HG03432 (cell line): ENCODE results near the gene WDR91.

Source experiments
- ATAC-seq: cut with Tn5 transposase; IDR thresholded peaks from one replicate; pipeline ENCODE4 v1.9.1; 2021; ENCODE audit warnings: mild to moderate bottlenecking, moderate library complexity; ENCODE audit not compliant: unreplicated experiment

The WDR91 gene

DNA sequence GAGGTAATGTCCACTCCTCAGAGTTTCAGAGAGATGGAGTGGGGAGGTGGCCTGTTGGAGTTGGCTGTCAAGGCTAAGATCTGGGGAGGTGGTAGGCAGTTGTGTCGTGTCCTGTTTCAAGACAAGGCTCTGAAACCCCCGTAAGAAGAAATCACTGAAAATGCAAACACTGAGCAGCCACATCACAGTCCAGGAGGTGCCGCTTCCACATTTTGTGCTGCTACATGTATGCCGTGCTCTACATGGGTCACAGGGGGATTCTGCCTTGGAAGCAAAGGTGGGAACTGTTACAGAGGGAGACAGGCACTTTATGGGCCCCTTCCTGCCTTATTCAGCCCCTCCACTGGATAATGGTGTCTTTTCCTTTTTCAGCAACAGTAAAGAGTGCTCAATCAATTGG, 11.9 kb downstream of the WDR91 start:
- no peak for ATAC-seq

DNA sequence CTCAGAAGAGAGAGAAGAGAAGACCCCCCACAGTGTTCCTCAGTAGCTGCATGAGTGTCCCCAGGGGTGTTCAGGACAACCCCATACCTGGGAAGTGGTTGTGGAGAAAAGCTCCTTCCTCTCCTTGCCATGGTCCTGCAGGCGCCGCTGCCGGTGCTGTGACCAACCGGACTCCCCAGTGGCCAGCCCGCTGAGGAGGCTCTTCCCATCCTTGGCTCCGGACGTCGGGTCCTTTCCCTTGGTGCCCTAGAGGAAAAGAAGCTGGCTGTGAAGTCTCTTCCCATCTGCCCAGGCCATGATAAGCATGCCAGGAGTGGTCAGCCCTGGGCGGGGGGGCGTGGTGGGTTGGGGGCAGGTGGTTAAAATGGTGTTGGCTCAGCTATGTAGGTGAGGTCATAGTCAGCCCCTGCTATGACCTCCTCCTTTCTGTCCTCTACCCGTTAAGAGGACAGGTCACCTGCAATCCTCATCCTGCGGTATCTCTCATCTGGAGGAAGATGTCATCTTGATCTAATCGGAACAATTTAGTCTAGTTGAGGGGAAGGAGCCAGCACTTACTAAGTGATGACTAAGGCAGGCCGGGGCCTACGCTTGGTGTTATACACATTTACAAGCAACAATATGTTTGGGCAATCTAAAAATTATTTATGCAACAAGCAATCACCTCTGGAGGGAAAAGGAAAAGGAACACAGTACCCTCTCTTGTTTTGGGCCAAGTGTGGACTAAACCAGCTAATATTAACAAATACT, 13.2 kb downstream of the WDR91 start:
- ATAC-seq: no peak

DNA sequence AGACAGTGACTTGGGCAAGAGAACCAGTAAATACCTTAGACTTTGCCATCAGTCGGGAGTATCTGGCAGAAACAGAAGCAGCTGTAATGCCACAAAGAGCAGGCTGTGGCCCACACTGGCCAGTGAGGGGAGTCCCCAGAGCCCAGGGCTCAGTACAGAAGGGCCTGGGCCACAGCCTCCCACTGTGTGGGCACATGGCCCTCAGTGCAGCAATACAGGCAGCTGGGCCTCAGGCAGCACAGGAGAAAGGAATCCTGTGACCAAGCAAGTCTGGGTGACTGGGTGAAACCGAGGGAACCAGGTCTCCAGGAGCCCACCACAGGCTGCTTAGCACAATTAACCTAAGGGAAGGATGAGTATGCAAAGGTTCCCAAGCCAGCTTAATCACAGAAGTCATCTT, 14.0 kb downstream of the WDR91 start:
- no peak for ATAC-seq

DNA sequence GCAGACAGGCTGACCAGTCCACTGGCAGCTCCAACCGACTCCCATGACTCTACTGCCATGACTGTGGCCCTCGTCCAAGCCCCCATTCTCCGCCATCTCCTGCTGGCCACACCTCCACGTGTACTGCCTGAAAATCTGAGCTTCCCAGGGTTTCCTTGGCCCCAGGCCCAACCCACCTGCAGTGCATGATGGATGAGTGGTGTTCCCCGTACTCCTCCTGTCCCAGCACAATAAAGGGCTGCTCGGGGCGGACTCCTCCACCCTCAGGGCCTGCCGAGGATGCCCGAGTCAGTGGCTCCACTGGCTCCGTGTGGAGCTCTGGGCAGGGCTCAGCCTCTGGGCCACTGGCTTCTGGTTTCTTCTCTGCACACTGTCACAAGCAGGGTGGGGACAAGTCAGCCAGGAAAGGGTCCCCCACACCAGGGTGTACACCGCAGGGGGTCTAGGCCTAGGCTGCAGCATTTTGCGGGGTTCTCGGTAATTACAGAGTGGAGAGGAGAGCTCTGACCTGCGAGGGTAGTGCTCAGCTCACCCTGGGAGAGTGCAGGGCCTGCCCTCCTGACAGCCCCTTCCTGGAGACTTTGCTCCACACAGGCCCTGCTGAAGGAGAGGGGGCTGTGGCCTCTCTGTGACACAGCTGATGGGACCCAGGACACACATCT, 15.2 kb downstream of the WDR91 start:
- no peak for ATAC-seq

DNA sequence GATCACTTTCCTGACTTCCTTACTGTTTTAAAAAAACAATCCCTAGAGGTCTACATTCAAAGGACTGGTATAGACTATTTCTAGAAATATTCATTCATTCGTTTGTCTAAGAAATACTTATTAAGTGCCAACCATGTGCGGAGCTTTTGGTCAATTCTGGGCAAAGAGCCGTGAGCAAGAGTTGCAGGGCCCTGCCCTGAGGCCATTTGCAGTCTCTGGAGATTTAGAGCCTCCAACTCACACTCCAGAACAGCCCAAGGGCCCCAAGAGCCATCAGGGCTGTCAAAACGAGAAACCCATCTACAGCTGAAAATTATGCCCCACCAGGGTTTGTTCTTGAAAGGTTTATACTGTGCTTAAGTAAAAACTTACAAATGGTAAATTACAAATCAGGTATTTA, 16.2 kb downstream of the WDR91 start:
- ATAC-seq: no peak

DNA sequence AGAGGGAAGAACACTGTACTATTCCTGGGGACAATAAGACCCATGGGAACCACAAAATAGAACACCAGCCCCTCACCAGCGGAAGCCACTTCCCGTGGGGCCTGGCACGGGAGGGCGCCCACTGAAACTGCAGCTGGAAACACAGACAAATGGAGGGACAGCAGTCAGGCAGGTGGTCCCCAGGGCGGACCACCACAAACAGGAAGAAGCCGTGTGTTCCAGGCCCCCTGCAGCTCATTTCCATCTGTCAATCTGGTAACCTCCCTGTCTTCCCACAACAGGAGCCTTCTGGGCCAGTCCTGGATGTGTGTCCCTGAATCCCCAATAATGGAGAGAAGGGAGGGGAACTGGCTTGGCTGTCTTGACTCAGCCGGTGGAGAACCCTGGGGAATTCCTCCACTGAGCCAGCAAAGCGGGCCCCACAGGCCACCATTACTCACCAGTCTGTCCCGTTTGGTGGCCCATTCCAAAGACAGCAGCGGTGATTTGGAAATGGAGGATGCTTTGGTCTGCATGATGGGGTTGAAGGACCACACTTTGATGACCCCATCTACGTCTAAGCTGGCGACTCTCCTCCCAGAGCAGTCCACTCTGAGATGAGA, 16.7 kb downstream of the WDR91 start:
- ATAC-seq: no peak

DNA sequence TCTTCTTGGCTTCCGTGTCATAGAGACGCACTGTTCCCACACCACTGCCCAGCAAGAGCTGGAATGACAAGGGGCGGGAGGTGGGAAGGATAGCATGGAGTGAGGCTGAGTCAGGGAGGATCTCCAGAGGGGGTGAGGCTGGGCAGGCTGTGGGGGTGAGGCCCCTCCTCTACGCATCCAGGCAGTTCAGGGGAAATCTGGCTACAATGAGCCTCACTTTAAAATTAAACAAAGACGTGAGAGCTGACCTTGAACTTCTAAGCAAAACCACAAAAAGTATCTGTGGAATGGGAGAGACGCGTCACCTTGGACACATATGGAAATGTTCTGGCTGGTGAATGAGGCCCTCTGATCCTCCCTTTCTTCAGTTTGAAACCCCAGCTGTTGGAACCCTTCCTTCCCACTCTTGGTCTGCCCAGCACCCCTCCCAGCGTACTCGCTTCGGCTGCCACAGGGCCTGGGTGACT, 17.7 kb downstream of the WDR91 start:
- no peak for ATAC-seq

DNA sequence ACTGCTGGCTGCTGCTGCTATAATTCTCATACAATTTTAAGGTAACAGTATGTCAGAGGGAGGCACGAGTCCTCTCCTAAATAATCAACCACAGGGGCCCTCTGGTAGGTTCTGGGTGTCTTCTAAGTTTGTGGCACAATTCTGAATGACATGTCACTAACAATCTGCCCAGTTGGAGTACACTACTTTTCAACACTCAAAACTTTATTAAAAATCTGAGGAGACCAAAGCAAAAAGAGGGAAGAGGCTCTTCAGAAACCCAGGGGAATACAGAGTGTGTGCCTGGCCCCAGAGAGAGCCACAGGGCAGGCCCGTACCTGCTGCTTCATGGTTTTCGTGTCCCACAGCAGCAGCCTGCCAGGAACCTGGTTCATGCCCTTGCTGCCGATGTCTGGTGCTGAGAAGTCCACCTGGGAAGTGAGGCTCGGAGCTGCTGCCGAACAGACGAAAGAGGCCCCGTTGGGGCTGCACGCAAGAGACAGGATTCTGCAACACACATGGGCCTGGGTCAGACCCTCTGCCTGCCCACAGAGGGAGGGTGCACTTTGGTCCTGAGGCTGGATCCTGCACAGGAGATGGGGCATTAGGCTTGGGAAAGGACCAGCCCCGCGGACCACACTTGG, 18.3 kb downstream of the WDR91 start:
- no peak for ATAC-seq

DNA sequence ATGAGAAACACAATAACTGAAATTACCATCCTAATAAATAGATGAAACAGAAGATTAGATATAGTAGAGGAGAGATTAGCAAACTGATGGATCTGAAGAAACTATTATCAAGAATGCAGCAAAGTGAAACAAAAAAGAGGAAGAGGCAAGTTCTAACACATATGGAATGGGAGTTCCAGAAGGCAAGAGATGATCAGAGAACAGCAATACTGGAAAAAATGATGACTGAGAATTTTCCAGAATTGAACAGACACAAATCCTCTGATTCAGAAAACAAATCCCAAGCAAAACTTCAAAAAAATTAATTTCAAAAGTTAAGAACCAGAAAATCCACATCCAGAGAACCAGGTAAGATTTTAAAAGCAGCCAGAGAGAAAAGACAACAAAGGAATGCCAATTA, 20.6 kb downstream of the WDR91 start:
- ATAC-seq: no peak

DNA sequence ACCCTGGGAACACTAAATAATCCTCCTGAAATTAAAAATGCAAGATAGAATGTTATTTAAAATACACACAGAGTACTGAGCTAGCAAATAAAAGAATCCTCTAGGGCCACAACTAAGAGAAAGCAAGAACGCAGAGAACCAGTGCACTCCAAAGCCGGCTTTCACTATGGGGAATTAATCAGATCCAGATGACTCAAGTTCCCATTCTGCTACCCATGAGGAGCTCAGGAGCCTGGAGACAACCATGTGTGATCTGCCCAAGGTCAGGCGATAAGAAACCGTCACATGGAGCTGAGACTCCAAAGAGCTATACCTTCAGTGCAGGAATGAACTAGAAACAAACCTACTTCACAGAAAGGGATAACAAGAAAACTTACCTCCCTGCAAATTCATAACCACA, 21.4 kb downstream of the WDR91 start:
- ATAC-seq: no peak

DNA sequence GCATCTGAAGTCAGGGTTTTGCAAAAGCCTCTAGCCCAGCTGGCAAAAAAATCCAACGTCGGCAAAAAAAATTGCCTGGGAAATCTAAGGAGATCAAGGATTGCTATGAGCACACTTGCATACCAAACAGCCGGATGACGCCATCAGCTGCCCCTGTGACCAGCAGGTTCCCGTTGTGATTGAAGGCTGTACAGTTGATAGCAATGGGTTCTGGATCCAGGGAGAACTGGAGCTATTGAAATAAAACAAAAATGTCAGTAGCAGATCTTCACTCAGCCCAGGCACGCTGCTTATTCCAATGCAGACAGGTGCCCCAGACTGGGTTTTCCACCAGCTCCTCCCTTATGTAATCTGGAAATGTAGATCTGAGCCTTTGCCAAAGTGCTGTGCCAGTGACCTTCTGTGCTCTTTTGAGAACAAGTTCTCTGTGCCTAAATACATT, 22.1 kb downstream of the WDR91 start:
- no peak for ATAC-seq

DNA sequence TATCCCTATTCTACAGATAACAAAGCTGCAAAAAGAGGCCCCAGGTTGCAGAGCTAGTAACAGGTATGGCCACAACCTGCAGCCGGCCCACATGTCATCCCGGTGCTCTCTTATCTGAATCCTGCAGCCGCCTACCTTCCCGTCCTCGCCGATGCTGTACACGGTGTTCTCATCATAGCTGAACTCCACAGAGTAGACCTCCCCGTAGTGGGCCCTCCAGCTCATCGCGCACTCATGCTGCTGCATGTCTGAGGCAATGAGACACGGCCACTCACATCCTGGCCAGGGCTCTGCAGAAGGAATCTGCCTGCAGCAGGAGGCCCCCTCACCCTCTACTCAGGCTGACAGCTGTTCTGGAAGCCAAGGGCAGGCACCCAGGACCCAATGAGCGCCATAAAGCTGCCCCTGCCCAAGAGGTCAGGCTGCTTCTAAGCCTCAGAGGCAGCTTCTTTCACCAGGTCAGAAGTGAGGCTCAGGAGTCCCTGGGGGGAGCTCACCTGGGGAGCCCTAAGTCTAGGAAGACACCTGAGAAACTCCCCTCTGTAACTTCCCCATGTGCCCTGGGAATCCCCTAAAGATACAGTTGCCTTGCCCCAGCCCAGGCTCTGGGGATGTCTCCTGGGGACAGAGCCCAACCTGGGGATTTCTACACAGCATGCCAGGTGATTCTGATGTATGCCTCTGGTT, 22.9 kb downstream of the WDR91 start:
- peak; percentile 54 for ATAC-seq

DNA sequence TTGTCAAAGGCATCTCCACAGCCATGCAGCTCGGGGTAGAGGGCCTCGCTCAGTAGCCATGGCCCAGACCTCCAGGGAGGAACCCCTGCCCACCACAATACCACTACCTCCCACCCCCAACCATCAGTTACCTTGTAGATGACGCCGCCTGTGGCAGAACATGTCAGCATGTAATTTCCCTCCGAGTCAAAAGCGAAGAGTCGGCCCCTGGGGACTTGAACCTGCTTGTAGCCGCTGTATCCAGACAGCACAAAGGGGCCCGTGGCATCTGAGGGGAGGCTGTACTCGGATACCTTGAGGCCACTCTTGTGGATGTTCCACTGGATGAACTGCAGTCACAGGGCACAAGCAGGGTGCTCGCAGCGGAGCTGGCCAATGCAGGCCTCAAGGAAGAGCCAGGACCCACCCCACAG, 24.5 kb downstream of the WDR91 start:
- ATAC-seq: no peak

DNA sequence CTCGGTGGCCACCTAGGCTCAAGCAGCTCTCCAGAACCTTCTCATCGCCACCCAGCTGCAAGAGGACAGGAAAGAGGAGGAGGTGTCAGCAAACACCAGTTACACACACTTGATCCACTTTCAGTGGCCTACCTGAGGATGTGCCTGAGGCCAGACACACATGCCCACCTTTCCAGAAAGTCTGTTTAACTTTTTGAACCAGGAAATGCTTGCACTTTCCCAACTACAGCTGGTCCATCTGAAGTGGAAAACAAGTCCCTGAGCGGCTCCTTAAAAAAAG, 25.1 kb downstream of the WDR91 start:
- no peak for ATAC-seq

DNA sequence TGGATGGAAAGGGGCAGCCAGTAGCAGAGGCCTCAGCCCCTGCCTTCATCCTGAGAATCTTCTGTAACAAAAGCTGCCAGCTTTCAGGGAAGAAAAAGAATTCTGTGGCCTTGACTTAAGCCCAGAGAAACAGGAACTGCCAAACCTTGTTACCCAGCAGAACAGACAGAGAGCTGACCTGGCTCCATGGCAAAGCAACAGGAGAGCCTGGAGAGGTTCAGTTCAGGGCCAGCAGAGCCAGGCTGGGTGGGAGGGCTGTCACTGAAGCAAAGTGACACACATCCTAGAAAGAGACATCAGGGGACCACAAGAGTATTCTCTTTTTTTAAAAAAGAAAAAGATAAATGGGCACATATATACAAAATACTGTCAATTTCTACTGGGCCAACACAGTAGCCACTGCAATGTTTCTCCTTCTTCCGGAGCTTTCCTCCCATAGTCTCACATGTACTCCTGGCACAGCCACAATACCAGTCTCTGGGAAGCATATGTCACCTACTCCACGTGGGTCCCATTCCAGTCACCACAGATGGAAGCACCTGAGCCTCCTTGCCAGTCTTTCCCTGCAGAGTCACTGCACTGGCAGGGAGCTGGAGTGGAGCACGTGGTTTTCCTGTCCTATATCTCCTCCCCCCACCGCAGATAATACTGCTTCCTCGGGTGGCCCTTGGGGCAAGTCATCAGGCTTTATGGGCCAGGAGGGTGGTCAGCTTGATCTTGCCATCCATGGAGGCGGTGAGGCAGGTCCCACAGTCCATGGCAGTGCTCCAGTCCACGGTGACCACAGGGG, 25.7 kb downstream of the WDR91 start:
- ATAC-seq: no peak

DNA sequence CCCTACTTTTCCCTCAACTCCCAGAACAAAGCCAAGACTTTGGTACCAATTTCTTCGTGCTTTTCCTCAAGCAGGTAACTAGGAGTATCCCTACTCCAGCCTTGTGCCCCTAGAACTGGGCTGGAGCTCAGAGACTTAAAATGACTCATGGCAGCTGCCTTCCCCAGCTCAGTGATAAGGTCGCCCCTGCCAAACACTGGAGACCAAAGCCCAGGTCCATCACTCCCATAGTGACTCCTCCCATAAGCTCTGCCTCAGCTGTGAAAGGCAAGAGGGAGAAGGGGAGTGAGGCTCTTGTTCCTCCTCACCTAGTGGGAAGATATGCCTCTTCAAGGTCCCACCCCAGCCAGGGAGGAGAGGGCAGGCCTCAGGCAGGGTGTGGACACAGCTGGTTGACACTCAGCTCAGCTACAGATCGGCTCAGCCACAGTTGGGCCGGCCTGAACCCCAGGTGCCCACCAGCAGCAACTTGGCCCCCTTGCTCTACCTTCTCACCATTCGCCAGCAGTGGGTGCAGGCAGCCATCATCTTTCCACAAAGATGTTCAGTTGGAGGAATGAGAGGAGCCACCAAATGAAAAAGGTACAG, 27.0 kb downstream of the WDR91 start:
- ATAC-seq: no peak

DNA sequence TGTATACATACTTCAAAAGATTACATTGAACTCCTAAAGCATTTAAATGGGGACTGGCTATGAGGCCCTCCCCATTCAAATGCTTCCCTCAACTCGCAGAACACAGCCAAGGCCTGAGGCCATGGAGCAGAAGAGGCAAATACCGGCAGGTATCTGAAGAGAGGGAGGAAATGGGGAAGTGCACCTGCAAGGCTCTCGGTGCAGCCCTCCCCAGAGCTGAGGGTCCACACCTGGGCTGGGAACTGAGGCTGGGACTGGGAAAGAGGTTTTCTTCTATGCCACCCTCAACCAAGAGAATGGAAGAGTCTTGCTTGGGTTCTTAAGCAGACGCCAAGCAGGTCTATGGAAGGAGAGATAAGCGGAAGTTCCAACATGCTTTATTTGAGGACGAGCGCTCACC, 27.8 kb downstream of the WDR91 start:
- ATAC-seq: no peak

DNA sequence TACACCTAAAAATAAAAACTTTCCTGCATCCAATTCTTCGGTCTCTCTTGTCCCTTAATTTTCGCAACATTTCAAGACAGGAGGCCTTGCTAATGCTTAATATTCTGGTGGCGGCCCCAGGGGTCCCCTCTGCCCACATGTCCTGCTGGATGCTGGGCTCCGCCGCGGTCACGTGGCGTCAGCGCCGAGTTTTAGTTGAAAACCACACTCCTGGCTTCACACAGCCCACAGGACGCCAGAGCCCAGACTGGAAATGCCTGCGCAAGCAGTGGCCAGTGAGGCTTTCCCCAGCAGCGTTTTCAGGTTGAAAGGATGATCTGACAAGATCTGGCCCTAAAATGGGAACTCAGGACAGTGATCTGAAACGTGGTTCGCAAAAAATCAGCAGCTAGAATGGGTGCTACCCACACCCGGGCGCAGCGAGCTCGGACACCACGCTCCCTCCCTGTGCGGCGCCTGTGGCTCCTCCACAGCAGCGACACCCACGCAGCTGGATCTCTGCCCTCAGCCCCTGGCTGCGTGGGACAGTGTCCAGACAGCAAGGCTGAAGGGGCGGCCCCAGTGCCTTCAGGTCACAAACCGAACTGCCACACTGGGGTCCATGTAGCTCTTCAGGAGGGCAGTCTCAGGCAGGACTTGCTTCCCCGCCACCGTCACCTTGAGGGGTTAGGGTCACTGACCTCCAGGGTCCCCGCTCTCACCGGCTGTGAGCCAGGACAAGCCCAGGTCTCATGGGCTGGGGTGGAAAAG, 29.2 kb downstream of the WDR91 start:
- ATAC-seq: no peak

DNA sequence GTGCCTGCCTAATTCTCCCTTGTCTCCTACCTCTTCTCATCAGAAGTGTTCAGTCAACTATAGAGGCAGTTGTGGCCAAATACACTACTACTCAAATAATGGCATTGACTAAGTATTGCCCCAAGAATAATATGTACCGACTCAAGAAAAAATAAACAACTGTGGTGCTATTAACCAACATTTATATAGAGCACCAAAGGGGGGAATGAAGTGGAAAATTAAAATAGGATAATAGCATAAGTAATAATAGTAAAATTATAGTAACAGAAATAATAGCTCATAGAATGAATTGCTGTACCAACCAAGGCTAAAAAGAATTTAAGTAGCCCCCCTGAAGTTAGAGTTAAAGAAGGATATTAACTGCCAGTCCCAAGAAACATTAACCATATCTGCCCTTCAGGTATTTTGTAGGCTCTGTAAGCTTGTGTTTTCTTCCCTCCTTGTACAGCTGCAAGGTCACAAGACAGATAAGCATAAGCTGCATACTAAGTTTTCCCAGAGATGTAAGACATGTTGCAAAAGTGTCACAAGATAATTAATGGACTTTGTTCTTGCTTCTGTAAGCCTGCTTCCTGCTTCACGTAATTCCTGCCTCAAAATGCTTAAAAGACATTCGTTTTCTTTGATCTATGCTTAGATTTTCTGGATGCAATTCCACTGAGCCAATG, 29.9 kb downstream of the WDR91 start:
- ATAC-seq: no peak
